NCI-H526 (cell line): ENCODE measurements around the gene TEX261.

ENCODE experiments used
- DNase-seq, 2 experiments: peaks; one replicate each; lab custom pipeline; 2025; lab: John Stamatoyannopoulos, UW

TEX261 gene

GRCh38 chr2:70959271-70959761 lies 35.4 kb downstream of the TEX261 start:
- DNase-seq: no peak

GRCh38 chr2:70958759-70959158 lies 35.9 kb downstream of the TEX261 start:
- no peak for DNase-seq

DNA sequence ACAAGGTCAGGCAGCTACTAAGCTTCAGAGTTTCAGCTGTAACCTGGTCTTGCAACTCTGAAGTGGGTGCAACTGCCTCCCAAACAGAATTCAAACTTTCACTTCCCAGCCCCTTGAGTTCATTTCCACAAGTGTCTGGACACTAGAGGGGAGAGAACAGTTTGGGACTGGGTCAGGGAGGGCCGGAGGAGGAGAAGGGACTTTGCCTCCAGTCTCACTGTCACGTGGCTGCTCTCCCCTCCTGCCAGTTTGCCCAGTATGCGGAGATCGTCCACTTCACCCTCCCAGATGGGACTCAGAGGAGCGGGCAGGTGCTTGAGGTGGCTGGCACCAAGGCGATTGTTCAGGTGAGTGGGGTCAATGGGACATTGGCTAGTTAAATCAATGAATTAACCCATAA lies 36.9 kb downstream of the TEX261 start:
- no peak for DNase-seq

DNA sequence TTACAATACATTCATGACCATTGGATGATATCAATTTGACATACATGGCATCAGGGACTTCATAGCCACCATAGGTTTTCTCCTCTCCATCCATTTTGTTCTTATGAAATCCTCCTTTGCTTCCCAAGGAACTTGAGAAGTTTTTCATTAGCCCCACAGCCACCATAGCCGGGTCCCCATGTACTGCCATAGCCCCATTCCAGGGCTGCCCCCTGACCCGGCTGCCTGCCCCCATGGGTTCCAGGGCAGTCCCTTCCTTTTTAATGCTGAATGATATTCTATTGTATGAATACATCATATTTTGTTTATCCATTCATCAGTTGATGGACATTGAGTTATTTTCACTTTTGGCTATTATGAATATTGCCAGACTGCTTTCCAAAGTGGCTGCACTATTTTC lies 38.5 kb downstream of the TEX261 start:
- no peak for DNase-seq

- no peak for DNase-seq
These were observed 39.8 kb downstream of the TEX261 start for GRCh38 chr2:70954886-70955285.

DNA sequence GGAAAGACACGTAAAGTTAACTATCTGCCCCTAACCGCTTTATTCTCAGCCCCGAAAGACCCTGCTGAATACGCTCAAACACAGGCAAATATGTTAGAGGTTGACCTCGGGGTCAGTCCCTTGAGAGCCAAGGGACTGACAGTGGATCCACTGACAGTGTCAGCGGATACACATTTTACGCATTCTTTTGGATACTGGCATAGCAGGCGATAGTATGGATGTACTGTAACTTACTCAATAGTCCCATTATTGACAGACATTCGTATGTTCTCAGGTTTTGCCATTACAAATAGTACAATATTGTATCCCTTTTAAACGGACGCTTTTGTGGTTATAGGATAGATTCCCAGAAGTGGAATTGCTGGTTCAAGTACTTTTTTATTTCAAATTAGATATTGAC lies 45.6 kb downstream of the TEX261 start:
- no peak for DNase-seq

GRCh38 chr2:70948337-70949003 lies 46.2 kb downstream of the TEX261 start:
- peak; percentile 25 to 84 for DNase-seq

GRCh38 chr2:70947556-70948184 lies 47.0 kb downstream of the TEX261 start:
- no peak for DNase-seq

GRCh38 chr2:70946832-70947442 lies 47.7 kb downstream of the TEX261 start:
- peak; percentile 16 to 72 for DNase-seq

DNA sequence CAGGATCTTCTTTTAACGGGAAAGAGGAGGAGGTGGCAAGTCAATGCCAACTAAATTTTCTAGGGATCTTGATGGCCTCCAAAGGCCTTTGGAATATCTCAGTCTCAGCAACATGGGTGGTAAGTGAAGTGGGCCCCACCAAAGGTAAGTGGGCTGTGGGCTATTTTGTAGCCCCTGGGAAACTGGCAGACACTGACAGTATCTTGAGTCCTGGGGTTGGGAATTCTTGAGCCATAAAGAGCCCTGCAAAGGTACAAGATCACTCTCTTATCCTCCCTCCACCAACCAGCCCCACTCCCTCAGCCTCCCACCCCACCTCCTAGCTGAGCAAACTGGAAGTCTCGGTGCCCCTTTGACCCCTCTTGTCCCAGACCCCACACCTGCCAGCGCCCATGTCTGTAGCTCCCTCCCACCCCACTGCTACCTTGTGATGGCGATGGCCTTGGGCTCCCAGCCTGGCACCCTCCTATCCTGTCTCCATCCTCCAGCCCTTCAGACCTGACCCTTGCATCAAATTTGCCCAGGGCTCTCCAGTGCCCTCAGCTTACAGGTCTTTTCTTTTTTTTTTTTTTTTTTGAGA lies 50.5 kb downstream of the TEX261 start:
- no peak for DNase-seq

GRCh38 chr2:70943205-70943871 lies 51.3 kb downstream of the TEX261 start:
- DNase-seq: no peak

DNA sequence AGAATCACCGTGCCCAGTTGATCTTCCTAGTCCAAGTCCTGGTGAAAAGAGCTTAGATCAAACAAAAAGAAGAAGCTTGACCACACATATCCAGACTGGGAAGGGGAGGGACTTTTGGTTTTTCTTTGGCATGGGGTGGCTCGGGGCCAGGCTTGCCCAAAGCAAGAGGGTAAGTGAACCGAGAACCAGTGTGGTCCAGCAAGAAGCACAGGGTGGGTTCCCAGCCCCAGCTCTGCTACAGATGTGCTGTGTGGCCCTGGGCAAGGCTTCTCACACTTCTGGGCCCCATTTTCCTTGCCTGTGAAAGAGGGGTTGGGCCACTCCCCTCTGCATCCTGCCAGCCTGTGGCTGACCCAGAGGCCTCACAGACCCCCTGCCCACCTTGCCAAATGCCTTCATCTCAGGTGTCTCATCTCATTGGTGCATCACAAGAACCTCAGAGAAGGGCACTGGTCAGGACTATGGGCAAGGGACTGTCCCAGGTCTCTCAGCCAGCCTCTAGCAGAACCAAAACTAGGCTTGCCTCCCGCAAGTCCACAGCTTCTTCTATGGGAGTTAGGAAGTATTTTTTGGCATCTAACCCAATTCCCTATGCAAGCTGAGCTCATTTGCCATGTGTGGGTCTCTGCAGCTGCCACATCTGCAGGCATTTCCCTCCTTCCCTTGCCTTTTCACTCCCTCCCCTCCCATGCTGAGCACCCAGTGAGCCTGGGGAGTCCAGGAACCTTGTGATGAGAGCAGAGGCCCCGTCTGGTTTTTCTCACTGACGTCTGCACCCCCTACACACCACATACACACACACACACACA lies 52.1 kb downstream of the TEX261 start:
- DNase-seq: no peak

- no peak for DNase-seq
These were observed 53.0 kb downstream of the TEX261 start for GRCh38 chr2:70941701-70942100.

DNA sequence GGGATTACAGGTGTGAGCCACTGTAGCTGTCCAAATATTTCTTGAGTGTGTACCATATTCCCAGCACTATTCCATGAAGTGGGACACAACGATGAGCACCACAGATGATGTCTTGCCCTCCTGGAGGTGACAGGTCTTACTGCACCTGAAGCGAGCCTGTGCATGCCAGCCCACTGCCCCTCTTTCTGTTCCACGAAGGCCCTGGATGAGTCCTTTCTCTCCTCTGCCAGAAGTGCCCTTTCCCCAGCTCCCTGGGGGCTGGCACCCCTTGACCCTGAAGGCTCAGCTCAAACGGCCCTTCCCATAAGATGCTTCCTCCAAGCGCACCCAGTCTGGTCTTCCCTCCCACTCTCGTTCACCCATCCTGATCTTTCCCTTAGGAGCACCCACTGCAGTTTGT lies 53.5 kb downstream of the TEX261 start:
- DNase-seq: no peak

- no peak for DNase-seq
These were observed 54.7 kb downstream of the TEX261 start for GRCh38 chr2:70939839-70940580.

DNA sequence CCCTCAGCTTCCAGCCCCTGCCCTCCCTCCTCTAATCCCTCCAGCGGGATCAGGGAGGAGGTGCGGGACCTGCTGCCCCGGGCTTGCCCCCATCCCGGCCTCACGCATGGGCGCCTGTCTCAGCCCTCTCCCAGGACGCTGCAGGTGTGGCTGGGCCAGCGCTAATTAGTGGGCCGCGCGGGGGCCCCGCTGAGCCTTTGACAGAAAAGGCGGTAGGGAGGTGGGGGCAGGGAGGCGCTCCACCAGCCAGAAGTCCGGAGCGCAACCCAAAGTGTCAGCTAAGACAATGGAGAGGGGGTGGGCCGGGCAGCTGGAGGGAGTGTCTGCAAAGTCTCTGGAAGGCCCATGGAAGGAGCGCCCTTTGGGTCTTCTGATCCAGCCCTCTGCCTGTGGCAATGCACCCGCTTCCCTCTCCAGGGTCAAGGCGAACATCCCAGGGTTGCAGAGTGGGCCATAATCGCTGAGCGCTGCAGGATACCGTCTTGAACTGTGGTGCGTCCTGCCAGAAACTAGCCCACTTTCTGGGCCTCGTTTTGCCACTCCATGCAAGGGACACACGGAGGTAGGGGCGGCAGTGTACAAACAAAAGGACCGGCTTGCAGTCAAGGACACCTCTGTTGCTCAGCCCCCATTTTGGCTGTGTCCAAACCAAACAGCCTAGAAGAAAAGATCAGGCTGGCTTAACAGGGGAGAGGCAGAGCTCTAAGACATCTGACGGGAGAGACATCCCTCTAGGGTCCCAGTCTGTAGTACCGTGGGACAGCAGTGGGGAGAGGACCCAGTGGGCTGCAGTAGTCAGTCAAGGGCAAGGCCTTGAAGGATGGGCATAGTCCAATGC lies 55.5 kb downstream of the TEX261 start:
- no peak for DNase-seq

DNA sequence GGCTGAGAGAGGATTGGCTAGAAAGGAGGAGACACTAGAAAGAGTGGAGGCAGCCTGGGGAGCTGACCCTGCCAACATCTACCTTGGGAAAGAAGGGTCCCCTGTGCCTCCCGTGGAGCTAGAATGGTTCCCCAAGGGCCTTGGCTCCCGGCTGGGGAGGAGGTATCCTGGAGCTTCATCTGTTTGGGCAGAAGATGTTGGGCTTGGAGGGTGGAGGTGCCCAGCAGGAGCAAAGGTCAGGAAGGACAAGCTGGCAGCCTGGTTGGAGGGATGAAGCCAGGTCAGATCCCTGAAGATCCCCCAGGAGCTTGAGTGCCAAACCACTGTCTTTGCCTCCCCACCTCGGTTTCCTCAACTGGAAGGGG lies 56.1 kb downstream of the TEX261 start:
- no peak for DNase-seq

DNA sequence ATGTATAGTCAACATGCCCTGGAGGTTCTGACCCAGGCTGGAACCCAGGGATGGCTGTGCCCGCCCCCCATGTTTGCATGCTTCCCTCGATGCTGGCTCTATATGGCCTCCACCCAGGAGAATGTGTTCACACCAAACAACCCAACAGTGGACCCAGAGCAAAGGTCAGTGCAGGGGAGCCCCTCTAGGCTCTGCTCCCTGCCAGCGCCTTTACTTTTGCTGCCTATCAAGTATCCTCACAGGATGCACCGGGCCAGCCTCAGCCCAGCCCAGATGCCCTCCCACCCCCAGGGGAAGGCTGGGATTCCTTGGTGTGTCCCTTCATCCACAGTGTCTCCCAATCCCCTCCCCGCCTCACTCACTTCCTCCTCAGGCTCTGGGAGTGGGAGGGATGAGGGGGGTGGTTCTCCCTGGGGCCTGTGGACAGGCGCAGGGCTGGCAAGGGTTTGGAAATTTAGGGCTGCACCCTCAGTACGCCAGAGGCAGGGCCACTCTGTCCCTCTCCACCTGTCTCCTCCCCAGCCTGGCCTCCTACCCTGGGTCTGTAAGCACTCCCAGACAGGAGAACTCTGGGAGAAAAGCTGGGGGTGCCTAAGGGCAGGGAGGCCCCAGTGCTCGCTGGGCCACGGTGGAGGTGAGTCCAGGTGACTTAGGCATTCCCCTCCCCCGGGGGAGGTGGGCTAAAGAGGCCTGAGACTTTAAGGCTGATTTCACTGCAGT lies 56.6 kb downstream of the TEX261 start:
- no peak for DNase-seq
